BJ (cell line): Measurements from ENCODE around the gene MEGF6. TPM values are rescaled to one million over a fixed set of nuclear protein-coding genes. Genes with fewer than 3 reads are reported as not detected.

ENCODE experiments used
- CTCF ChIA-PET: fragments of 350-600 bp; formaldehyde crosslinking; extraction: SDS; loops from one replicate; lab custom pipeline; 2021; ENCODE audit warnings: antibody characterized with exemption, inconsistent platforms; lab: Yijun Ruan, JAX
- POLR2A ChIA-PET: fragments of 300-600 bp; sonication (Branson Sonifier 250); formaldehyde crosslinking; extraction: SDS; loops from one replicate; lab custom pipeline; 2021; ENCODE audit warnings: antibody characterized with exemption; lab: Charles Lee
- DNase-seq: peaks from one replicate; pipeline ENCODE4 v3.0.0-alpha.2; 2011; ENCODE audit warnings: low read depth
- H3K27me3 ChIP-seq: 2 replicates; pipeline ENCODE4 v1.6.0; 2011; ENCODE audit warnings: low read length; ENCODE audit not compliant: control insufficient read depth, insufficient read depth
- H3K36me3 ChIP-seq: 2 replicates; pipeline ENCODE4 v1.5.1; 2011; ENCODE audit warnings: low read length; ENCODE audit not compliant: control insufficient read depth, insufficient read depth
- H3K4me3 ChIP-seq: 2 replicates; pipeline ENCODE4 v1.5.1; 2011; ENCODE audit warnings: low read depth, mild to moderate bottlenecking, control low read depth, low read length
- polyA plus RNA-seq: library from polyadenylated mRNA; depleted of rRNA; stranded (reverse); fragments of >200 nt; gene quantifications from 2 replicates; pipeline ENCODE4 v1.2.3, GENCODE V29; 2011
- TF ChIP-seq, protein P1 (sequence below): IDR thresholded peaks from 2 replicates; pipeline ENCODE4 v1.5.1; 2011; ENCODE audit warnings: low read depth, mild to moderate bottlenecking, control low read depth, inconsistent platforms, low read length, moderate library complexity; ENCODE audit not compliant: insufficient read depth

The MEGF6 gene
- polyA plus RNA-seq, 1 experiment = 77.4 TPM

DNA sequence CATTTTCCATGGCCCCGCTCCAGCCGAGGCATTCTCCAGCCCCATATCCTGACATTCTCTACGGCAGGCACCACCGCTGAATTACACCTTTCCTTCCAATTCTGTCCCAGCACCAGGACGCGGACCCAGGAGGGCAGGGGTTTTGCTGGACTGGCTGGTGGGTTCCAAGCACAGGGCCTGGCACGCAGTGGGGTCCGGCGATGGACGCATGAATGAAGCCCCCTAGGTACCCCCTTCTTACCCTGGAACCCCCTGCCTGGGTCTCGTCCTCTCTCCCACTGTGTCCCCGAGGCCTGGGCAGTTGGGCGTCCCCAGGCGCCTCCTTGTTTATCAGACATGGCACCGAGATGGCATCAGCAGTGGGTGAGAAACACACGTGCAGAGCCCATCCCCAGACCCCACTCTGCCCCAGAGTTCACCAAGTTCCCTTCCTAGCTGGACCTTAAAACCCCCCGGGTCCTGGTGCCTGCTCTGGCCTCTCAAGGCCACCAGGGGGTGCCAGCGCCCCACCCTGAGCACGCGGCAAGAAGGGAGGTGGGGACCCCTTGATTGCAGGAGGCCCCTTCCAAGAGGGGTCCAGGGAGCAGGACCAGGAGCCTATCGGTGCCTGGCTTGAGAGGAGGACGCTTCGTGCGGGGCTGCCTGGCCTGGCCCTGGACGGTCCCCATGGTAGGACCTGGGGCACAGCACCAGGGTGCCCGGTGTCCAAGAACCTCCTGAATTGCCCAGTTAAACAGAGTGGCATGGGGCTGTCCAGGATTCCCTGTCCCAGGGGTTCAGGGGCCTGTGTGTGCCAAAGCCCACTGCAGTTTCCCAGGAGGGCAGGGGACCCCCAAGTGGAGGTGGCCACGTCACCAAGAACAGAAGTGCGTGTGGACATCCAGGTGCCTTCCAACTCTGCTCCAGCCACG lies 46.1 kb downstream of the MEGF6 start:
- POLR2A ChIA-PET = no interaction called here
- TF ChIP-seq, protein P1, sequence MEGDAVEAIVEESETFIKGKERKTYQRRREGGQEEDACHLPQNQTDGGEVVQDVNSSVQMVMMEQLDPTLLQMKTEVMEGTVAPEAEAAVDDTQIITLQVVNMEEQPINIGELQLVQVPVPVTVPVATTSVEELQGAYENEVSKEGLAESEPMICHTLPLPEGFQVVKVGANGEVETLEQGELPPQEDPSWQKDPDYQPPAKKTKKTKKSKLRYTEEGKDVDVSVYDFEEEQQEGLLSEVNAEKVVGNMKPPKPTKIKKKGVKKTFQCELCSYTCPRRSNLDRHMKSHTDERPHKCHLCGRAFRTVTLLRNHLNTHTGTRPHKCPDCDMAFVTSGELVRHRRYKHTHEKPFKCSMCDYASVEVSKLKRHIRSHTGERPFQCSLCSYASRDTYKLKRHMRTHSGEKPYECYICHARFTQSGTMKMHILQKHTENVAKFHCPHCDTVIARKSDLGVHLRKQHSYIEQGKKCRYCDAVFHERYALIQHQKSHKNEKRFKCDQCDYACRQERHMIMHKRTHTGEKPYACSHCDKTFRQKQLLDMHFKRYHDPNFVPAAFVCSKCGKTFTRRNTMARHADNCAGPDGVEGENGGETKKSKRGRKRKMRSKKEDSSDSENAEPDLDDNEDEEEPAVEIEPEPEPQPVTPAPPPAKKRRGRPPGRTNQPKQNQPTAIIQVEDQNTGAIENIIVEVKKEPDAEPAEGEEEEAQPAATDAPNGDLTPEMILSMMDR = peak; percentile 98

DNA sequence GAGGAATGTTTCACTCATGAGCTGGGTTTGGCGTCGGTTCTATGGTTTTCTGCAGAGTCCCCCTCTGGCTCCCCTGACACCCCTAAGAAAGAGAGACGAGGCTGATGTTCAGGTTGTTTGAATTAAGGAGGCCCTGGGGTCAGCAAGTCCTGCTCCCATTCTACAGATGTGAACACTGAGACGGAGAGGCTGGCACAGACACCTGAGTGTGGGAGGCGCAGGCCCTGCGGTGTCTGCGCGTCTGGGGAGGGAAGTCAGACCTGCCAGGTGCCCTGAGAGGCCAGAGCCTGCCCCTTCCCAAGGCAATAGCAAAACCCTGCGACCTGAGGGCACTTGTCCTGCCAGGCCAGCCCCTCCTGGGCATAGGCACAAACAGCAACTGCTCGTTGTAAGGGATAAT lies 47.7 kb downstream of the MEGF6 start:
- no peaks in the 10 kb centered on the region for H3K27me3 ChIP-seq
- no peak overlapping the region for H3K4me3 ChIP-seq
- ChIA-PET POLR2A (no interaction called here), CTCF (interaction anchor here (0.7 to 3.8 kb wide), 10 partner anchors 10 to 161 kb away, joined by 3 to 39 read pairs (median 8); partner anchors contain the start of gene TPRG1L)
- DNase-seq = no peak
- TF ChIP-seq, protein P1 = no peak
- H3K36me3 ChIP-seq = no peaks in the 10 kb centered on the region

More for the DNA sequence above, 46.1 kb downstream of the MEGF6 start:
- Histone ChIP-seq H3K27me3 (no peaks in the 10 kb centered on the region), H3K36me3 (no peaks in the 10 kb centered on the region), H3K4me3 (no peak overlapping the region)
- CTCF ChIA-PET = interaction anchor here (0.6 to 3.8 kb wide), 28 partner anchors 9 to 112 kb away, joined by 3 to 39 read pairs (median 6); partner anchors contain the start of gene TPRG1L
- no peak for DNase-seq

DNA sequence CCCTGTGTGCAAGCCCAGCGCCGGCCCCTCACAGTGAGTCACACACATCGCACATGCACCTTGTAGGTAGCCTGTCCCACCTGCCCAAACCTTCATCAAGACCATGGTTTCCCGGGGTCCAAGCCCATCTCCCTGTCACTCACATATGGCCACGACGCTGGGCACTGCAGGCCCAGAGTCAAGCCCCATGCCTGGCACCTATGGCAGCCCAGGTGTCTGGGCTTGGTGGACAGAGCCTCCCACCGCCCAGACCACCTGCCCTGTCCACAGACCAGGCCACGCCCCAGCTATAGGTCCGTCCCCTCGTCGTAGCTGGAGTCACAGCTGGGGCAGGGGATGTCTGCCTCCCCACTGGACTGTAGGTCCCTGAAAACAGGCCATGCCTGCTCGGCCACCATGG lies 48.2 kb downstream of the MEGF6 start:
- TF ChIP-seq, protein P1 = no peak
- ChIA-PET CTCF (interaction anchor here (2.2 to 3.5 kb wide), 3 partner anchors 45 to 60 kb away, joined by 6 to 39 read pairs (median 31); partner anchors contain the start of gene TPRG1L), POLR2A (no interaction called here)
- Histone ChIP-seq H3K36me3 (no peaks in the 10 kb centered on the region), H3K4me3 (no peak overlapping the region), H3K27me3 (no peaks in the 10 kb centered on the region)
- DNase-seq = no peak

DNA sequence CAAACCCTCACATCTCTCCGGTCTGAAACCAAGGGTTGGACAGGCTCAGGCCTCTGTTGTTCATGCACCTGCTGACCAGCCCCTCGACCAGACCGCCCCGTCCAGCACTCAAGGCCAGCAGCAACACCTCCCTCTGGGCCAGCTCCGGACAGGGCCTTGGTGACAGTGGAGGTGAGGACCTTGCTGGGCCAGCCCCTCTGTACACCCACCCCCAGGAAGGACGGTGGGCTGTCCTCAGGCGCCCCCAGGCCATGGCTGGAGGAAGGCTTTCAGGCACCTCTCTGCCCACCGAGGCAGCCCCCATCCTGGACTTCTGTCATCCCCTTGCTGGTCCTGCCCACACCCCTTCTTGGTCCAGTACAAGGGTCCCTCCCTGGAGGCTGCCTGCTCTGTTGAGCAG lies 48.6 kb downstream of the MEGF6 start:
- ChIA-PET POLR2A (no interaction called here), CTCF (interaction anchor here (0.8 to 3.5 kb wide), 3 partner anchors 44 to 60 kb away, joined by 5 to 39 read pairs (median 6); no protein-coding TSS in a partner anchor)
- Histone ChIP-seq H3K4me3 (no peak overlapping the region), H3K36me3 (no peaks in the 10 kb centered on the region), H3K27me3 (no peaks in the 10 kb centered on the region; the same call in 1 of the 2 replicates)
- TF ChIP-seq, protein P1 = no peak
- no peak for DNase-seq

DNA sequence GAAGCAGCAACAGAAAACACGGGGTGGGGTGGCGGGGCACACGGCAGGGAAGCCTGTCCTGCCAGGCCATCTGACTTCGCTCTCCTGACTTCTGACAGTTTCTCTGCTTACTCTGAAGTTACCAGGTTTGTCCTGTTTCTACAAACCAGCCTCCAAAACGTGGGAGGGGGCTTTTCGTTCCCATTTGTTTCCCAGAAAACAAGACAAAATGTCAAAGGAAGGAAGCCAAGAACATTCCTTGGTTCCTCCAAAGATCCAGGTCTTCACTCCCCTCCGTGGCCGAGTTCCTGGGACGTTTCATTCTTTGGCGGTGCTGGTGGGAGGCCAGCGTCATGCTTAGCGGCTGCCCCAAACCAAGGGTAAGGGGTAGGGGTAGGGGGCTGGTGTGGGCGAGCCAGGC lies 49.6 kb downstream of the MEGF6 start:
- TF ChIP-seq, protein P1 = no peak
- Histone ChIP-seq H3K36me3 (no peaks in the 10 kb centered on the region), H3K27me3 (no peaks in the 10 kb centered on the region; the same call in 1 of the 2 replicates), H3K4me3 (no peak overlapping the region)
- POLR2A ChIA-PET = no interaction called here
- no peak for DNase-seq
- CTCF ChIA-PET = interaction anchor here (1.1 kb wide), 1 partner anchor 57 kb away, joined by 3 read pairs; no protein-coding TSS in a partner anchor
